Epithelial cell of proximal tubule (primary cell): ENCODE data around the gene NOL3. TPM values are rescaled to one million over a fixed set of nuclear protein-coding genes. Genes with fewer than 3 reads are reported as not detected.

ENCODE experiments used
- DNase-seq: peaks from one replicate; pipeline ENCODE4 v3.0.0-alpha.2; 2011; ENCODE audit warnings: low read depth
- H3K4me3 ChIP-seq: 2 replicates; pipeline ENCODE4 v1.5.1; 2011; ENCODE audit warnings: low read depth, mild to moderate bottlenecking, low read length
- CTCF ChIP-seq: conservative IDR thresholded peaks from 2 replicates; pipeline ENCODE4 v1.5.1; 2012; ENCODE audit warnings: low read depth, mild to moderate bottlenecking, low read length
- total RNA-seq: library from RNA; depleted of rRNA; stranded (reverse); fragments of >200 nt; gene quantifications from 2 replicates; pipeline ENCODE4 v1.2.3, GENCODE V29; 2015

Gene NOL3
- total RNA-seq, 1 donor from 2014 or later, result 39.4 TPM

GRCh38 chr16:67180166-67180565 is 9.8 kb downstream of the NOL3 start:
- no peak for TF ChIP-seq CTCF

GRCh38 chr16:67181346-67181745 is 11.0 kb downstream of the NOL3 start:
- DNase-seq, result no peak
- no peak overlapping the region for H3K4me3 ChIP-seq
- no peak for TF ChIP-seq CTCF

More at GRCh38 chr16:67180166-67180565, 9.8 kb downstream of the NOL3 start:
- H3K4me3 ChIP-seq, result no peak overlapping the region
- no peak for DNase-seq

- no peak for TF ChIP-seq CTCF
- no peak for DNase-seq
- H3K4me3 ChIP-seq, result no peak overlapping the region
Measured at GRCh38 chr16:67182288-67182687, 11.9 kb downstream of the NOL3 start.

- peak overlapping the region; percentile 66 for H3K4me3 ChIP-seq
- no peak for TF ChIP-seq CTCF
- DNase-seq, result no peak
Measured at GRCh38 chr16:67183284-67183626, 12.9 kb downstream of the NOL3 start.

- TF ChIP-seq CTCF, result no peak
- peak within 1 kb of the TSS; percentile 66 for H3K4me3 ChIP-seq
- no peak for DNase-seq
Measured at GRCh38 chr16:67183627-67184452, 13.5 kb downstream of the NOL3 start, which contains the start of gene MATCAP1. Gene MATCAP1 (minus strand): TSS chr16:67183963. CDS start chr16:67180610, 3,353 bp downstream.

DNA sequence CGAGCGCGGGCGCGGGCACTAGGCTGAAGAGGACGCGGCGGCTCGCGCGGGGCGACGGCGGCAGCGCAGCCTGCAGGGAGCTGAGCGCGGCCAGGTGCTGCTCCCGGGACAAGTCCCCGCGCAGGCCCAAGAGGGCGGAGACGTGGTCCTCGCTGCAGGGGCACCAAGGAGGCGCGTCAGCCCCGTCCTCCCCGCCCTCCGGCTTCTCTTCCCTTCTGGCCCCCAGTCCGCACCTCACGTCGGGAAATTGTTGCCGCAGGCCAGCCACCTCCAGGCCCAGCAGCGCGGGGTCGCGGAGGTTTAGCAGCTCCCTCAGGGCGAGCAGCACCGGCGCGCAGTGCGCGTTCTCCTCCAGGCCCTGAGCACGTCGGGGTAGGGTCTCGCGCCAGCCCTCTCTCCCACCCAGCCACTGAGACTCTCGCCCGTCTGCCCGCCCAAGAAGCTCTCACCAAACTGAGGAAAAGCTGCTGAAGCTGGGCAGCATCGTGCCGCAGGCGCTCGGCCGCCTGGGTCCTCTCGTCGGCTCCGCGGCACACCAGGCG is 14.2 kb downstream of the NOL3 start:
- DNase-seq, result no peak
- no peak for TF ChIP-seq CTCF
- H3K4me3 ChIP-seq, result peak overlapping the region; percentile 66
